Tibial nerve (tissue), 3 donors: ENCODE results near the gene ANKRD6.

ENCODE experiments used
- POLR2A ChIP-seq, 2 donors: fragments of 450-650 bp; IDR thresholded peaks; one replicate each; pipeline ENCODE4 v1.6.1; 2017; ENCODE audit warnings: antibody characterized with exemption in 2 of 2, mild to moderate bottlenecking in 2 of 2, moderate library complexity in 2 of 2
- TF ChIP-seq, protein P1 (sequence below), 5 experiments: fragments of 200-600 bp in 3 of 5; fragments of 450-650 bp in 2 of 5; sonication (generic) in 3 of 5; IDR thresholded peaks; one replicate each; pipeline ENCODE4 v1.5.1; 2016 to 2019; ENCODE audit warnings: antibody characterized with exemption in 5 of 5, mild to moderate bottlenecking in 3 of 5, moderate library complexity in 2 of 5

- TF ChIP-seq, protein P1, sequence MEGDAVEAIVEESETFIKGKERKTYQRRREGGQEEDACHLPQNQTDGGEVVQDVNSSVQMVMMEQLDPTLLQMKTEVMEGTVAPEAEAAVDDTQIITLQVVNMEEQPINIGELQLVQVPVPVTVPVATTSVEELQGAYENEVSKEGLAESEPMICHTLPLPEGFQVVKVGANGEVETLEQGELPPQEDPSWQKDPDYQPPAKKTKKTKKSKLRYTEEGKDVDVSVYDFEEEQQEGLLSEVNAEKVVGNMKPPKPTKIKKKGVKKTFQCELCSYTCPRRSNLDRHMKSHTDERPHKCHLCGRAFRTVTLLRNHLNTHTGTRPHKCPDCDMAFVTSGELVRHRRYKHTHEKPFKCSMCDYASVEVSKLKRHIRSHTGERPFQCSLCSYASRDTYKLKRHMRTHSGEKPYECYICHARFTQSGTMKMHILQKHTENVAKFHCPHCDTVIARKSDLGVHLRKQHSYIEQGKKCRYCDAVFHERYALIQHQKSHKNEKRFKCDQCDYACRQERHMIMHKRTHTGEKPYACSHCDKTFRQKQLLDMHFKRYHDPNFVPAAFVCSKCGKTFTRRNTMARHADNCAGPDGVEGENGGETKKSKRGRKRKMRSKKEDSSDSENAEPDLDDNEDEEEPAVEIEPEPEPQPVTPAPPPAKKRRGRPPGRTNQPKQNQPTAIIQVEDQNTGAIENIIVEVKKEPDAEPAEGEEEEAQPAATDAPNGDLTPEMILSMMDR (IDR thresholded peaks at IDR 0.05): no peak
- TF ChIP-seq POLR2A (IDR thresholded peaks at IDR 0.05): no peak
These were observed 76.0 kb downstream of the ANKRD6 start for GRCh38 chr6:89508755-89509563.
